Upper lobe of right lung (tissue), 1 donor: ENCODE results near the gene RPTOR. TPM values are rescaled to one million over a fixed set of nuclear protein-coding genes. Genes with fewer than 3 reads are reported as not detected.

ENCODE experiments used
- ATAC-seq: fragments of 200-7000 bp; cut with Tn5 transposase; one replicate; pipeline ENCODE4 v1.9.1; 2020; ENCODE audit warnings: mild to moderate bottlenecking, moderate library complexity
- DNase-seq: peaks from one replicate; pipeline ENCODE4 v3.0.0-alpha.2; 2020
- H3K27ac ChIP-seq: fragments of 200-600 bp; one replicate; pipeline ENCODE4 v1.8.0; 2022
- H3K27me3 ChIP-seq: fragments of 200-600 bp; one replicate; pipeline ENCODE4 v1.8.0; 2022; ENCODE audit warnings: mild to moderate bottlenecking
- H3K36me3 ChIP-seq: fragments of 200-600 bp; one replicate; pipeline ENCODE4 v1.8.0; 2022
- H3K4me1 ChIP-seq: fragments of 200-600 bp; one replicate; pipeline ENCODE4 v1.8.0; 2022
- H3K4me3 ChIP-seq: fragments of 200-600 bp; one replicate; pipeline ENCODE4 v1.8.0; 2022; ENCODE audit warnings: mild to moderate bottlenecking
- H3K9me3 ChIP-seq: fragments of 200-600 bp; one replicate; pipeline ENCODE4 v1.8.0; 2022
- CTCF ChIP-seq: fragments of 200-600 bp; IDR thresholded peaks from one replicate; pipeline ENCODE4 v1.8.0; 2022; ENCODE audit warnings: antibody characterized with exemption
- intact Hi-C: fragments of 100-400 bp; cut with DNase I; formaldehyde crosslinking; loops from one replicate; pipeline ENCODE4 v1.11.0; 2022
- total RNA-seq: library from RNA; stranded (reverse); fragmentation: NEBNext Ultra II Directional; extraction: Animal tissue kit (Norgen Biotek cat#: 25700); gene quantifications from one replicate; pipeline ENCODE4 v1.2.1, GENCODE V29; 2021
- donor health status: DM: no; HTN: yes; CAD: no; lungs with severe emphysema.

Gene RPTOR
- total RNA-seq, 1 donor from 2014 or later, result 35.4 TPM

- H3K9me3 ChIP-seq, result no peaks in the 10 kb centered on the region
- no peak for TF ChIP-seq CTCF
These were observed 342.3 kb downstream of the RPTOR start for GRCh38 chr17:80886641-80887573.

DNA sequence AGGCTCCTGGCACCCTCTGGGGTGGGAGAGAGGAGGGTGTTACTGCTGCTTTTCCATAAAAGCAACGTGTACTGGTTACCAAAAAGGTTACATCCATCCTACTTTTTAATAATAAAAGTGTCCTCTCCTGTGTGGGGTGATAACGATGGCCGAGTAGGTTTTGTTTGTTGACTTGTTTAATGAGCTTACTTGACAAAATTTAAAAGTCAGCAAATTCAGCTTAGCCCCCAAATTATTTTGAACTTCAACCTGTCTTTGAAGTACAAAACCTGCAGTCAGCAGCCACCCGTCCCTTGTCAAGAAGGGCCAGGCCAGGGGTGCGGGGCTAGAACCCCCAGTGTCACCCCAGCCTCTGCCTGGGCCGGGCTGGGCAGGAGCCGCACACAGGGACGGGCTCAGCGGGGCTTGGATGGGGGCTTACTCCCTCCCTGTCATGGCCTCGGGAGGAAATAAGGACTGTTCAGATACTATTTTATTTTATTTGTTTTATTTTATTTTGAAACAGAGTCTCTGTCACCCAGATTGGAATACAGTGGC is 343.1 kb downstream of the RPTOR start:
- intact Hi-C loops, result no loop called here
- no peak overlapping the region for H3K4me3 ChIP-seq
- no peak overlapping the region for H3K27ac ChIP-seq
- no peaks in the 10 kb centered on the region for H3K9me3 ChIP-seq
- no peak for TF ChIP-seq CTCF
- peaks cover 40% of the 10 kb centered on the region for H3K36me3 ChIP-seq
- H3K4me1 ChIP-seq, result no peaks in the 10 kb centered on the region
- DNase-seq (no peak), ATAC-seq (no peak)
- H3K27me3 ChIP-seq, result no peaks in the 10 kb centered on the region

More at GRCh38 chr17:80886641-80887573, 342.3 kb downstream of the RPTOR start:
- Histone ChIP-seq H3K27ac (no peak overlapping the region), H3K4me1 (no peaks in the 10 kb centered on the region), H3K36me3 (peaks cover 42% of the 10 kb centered on the region), H3K27me3 (no peaks in the 10 kb centered on the region), H3K4me3 (no peak overlapping the region)
- DNase-seq (no peak), ATAC-seq (no peak)
- intact Hi-C loops, result no loop called here

DNA sequence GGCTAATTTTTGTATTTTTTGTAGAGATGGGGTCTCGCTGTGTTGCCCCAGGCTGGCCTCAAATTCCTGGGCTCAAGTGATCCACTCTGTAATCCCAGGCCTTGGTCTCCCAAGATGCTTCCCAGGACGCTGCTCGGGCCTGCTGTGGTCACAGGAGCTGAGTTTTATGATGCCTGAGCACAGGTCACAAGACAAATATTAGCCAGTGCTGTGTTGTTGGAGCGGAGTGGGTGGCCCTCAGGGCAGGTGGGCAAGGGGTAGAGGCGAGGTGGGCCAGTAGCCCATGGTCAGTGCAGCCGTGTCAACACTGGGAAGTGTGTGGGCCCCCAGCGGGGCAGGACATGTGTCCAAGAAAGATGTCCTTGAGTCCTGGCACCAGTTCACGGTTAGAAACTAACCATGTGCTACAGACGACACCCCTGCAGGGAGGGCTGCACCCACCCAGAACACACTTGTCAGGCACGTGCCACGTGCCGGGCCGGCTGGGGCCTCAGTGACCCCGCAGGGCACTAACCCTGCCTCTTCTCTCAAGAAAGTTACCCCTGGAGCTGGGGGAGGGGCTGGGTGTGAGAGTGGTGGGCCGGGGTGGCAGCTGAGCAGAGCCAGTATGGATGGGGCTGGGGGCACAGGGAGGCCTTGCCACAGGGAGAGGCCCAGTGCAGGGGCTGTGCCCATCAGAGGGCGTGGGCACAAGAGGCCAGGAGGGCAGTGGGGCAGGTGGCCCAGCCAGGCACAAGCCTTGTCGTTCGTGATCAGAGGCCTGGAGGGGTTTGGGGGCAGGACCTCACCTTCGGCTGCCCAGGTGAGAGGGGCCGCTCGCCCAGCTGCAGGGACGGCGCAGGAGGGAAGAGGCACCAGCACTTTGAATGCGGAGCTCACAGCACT is 343.9 kb downstream of the RPTOR start:
- TF ChIP-seq CTCF, result no peak
- intact Hi-C loops, result no loop called here
- Histone ChIP-seq H3K9me3 (no peaks in the 10 kb centered on the region), H3K36me3 (peaks cover 33% of the 10 kb centered on the region), H3K27me3 (no peaks in the 10 kb centered on the region), H3K27ac (no peak overlapping the region), H3K4me1 (no peaks in the 10 kb centered on the region), H3K4me3 (no peak overlapping the region)
- DNase-seq (no peak), ATAC-seq (no peak)

- Histone ChIP-seq H3K36me3 (peaks cover 33% of the 10 kb centered on the region), H3K9me3 (no peaks in the 10 kb centered on the region), H3K27me3 (no peaks in the 10 kb centered on the region), H3K4me3 (no peak overlapping the region), H3K4me1 (no peaks in the 10 kb centered on the region), H3K27ac (no peak overlapping the region)
- DNase-seq (no peak), ATAC-seq (no peak)
- no peak for TF ChIP-seq CTCF
- intact Hi-C loops, result no loop called here
These were observed 344.9 kb downstream of the RPTOR start for GRCh38 chr17:80889231-80890195.
